GM19372 (cell line): ENCODE results near the gene SMS.
"Not testable (repeated sequence)": the region's sequence is repeated elsewhere in the genome, so short reads cannot be mapped to it uniquely, and the experiment has no call there.

Experiments
- ATAC-seq: cut with Tn5 transposase; IDR thresholded peaks from one replicate; pipeline ENCODE4 v1.9.1; 2021; ENCODE audit warnings: mild to moderate bottlenecking, low read depth, moderate library complexity; ENCODE audit not compliant: unreplicated experiment

The SMS gene

DNA sequence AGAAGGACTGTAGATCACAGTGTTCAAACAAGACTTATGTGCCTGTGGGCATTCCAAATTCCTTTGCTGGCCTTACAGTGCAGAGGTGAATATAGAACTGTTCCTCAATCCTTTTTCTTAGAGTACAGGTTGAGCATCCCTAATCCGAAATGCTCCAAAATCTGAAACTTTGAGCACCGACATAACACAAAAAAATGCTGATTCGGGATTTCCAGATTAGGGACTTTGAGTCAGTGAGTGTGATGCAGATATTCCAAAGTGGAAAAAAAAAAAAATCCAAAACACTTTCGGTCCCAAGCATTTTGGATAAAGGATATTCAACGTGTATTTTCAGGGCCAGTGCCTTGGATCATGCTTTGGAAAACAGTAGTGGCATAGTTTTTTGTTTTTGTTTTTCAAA lies 9.2 kb downstream of the SMS start:
- ATAC-seq, result no peak

DNA sequence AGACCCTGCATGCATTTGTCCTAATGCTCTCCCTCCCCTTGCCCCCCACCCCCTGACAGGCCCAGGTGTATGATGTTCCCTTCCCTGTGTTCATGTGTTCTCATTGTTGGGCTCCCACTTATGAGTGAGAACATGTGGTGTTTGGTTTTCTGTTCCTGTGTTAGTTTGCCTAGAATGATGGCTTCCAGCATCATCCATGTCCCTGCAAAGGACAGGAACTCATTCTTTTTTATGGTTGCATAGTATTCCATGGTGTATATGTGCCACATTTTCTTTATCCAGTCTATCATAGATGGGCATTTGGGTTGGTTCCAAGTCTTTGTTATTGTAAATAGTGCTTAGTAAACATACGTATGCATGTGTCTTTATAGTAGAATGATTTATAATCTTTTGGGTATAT lies 10.0 kb downstream of the SMS start:
- ATAC-seq, result not testable (repeated sequence)

DNA sequence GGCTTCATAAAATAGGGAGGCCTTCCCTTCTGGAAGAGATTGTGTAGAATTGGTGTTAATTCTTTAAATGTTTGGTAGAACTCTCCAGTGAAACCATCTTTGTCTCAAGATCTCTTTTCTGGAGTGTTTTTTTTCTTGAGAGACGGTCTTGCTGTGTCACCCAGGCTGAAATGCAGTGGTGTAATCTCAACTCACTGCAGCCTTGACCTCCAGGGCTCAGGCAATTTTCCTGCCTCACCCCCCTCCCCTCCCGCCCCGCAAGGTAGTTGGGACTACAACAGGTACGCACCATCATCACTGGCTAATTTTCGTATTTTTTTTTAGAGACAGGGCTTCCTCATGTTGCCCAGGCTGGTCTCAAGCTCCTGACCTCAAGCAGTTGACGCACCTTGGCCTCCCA lies 12.1 kb downstream of the SMS start:
- no peak for ATAC-seq

DNA sequence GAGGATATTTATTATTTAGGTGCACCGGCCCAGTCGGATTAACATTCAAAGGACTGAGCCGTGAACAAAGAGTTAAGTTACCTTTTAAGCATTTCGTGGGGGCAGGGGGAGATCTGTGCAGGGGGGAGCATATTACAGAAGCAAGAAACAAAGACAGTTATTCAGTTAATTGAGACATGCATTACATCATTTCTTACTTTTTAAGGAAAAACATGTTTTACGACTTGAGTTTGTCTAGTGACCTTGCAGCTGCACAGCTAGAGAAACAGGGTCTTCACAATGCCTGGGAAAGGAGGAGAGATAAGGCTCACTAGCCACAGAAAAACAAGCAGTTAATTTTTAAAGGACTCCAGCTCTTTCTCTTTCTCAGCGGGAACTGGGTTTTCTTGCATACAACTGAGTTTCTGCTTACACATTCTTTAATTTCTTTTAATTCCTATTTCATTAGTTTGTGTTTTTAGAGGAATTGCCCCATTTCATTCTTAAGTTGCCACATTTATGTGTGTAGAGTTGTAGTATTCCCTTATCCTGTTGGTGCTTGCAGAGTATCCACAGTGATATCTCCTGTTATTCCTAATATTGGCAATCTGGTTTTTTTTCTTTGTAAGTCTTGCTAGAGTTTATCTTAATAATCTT lies 12.8 kb downstream of the SMS start:
- ATAC-seq, result not testable (repeated sequence)

DNA sequence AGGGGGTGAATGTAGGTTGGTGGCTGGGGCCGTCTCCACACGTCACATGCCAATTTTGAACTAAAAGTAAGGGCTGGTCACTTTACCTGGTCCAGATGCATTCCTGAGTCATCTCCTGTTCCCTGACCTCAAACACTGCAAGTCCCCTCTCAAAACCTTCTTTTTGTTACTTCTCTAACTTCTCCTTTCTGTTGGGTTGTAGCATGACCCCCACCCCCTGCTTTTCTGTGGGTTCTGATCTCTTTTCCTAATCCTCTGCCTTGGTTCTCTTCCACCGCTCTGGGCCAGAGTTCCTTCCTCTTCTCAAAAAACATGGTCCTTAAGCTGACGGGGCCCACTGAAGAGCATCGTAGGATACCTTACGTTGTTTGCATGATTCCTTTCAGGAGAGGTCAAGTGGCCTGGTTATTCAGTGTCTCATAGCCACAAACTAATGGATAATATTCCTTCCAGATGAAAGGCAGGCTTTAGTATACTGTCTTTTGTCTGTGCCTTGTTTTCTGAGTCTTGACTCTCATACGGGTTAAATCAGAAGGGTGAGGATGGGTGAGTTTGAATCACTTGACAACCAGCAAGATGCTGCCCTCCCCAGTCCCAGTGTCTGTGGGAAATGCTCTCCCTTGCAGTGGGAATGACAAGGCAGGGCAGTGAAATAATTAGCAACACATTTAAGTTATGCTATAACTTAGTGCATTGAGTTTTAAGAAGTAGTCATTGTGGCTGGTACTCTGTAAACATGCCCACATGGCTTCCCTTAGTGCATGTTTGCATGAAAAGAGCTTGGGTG lies 15.1 kb downstream of the SMS start:
- no peak for ATAC-seq

DNA sequence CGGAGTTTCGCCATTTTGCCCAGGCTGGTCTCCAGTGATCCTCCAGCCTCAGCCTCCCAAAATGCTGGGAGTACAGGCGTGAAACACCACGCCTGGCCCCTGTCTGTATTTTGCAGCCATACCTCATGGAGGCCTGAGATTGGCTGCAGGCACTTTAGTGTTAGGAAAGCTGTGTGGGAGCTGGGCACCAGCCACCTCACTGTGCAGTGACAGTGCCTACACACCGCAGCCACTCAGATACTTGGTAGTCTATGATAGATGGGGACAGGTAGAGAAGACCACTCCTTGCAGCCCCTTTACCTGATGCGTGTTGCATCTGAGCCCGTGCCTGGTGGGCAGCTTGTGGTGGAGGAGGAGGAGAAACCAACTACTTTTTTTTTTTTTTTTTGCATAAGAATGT lies 16.3 kb downstream of the SMS start:
- ATAC-seq, result no peak

DNA sequence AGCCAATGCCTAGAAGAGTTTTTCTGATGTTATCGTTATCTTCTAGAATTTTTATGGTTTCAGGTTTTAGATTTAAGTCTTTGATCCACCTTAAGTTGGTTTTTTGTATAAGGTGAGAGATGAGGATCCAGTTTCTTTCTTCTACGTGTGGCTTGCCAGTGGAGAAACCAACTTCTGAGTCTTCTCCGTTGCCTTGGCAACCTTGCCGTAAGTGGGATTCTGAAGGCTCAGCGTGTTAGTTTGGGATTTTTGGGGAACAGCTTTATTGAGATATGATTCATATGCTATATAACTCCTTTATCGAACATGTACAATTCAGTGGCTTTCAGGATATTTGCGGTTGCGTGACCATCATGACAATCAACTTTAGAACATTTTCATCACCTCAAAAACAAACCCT lies 17.7 kb downstream of the SMS start:
- ATAC-seq, result no peak

DNA sequence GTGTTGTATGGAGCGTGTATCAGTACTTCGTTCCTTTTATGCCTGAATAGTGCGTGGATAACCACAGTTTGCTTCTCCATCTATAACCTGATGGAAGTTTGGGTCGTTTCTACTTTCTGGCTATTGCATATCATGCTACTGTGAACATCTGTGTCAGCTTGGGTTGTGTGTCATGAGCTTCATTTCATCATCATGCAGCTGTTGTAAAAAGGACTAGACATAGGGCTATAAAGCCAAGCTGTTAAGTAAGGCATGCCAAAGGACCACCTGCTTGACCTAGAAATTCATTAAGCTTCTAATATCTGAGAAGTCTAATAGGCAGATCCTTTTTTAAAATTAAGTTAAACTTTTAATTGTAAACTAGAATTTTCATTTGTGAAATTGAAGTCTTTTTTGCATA lies 18.4 kb downstream of the SMS start:
- no peak for ATAC-seq

DNA sequence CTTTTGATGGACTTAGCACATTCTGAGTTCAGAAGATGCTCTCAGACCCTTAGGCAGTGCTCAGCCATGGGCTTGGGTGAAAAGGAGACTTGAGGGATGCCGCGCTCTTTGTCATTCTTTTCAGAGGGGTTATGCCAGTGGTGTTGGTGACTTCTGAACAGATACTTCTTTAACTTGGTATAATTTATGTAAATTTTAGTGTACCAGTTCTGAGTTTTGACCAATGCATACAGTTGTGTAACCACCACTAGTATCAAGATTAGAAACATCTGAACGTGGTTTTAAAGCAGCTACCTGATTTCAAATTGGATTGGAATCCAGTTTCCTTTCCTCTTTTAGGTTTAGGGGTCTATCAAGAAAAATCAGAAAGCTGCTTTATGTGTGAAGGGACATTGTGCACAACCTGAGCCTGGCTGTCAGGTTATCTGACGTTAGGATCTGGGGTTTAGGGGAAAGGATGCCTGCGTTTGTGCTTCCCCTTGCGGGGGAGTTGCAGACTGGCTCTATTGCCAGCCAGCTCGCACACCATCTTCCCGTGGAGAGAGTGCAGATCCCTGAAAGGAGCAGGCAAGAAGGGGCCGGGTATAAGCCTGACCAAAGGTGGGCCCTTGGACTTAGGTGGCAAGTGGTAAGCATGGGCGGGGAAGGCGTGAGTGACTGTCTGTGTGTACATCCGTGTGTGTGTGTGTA lies 19.0 kb downstream of the SMS start:
- ATAC-seq, result no peak

DNA sequence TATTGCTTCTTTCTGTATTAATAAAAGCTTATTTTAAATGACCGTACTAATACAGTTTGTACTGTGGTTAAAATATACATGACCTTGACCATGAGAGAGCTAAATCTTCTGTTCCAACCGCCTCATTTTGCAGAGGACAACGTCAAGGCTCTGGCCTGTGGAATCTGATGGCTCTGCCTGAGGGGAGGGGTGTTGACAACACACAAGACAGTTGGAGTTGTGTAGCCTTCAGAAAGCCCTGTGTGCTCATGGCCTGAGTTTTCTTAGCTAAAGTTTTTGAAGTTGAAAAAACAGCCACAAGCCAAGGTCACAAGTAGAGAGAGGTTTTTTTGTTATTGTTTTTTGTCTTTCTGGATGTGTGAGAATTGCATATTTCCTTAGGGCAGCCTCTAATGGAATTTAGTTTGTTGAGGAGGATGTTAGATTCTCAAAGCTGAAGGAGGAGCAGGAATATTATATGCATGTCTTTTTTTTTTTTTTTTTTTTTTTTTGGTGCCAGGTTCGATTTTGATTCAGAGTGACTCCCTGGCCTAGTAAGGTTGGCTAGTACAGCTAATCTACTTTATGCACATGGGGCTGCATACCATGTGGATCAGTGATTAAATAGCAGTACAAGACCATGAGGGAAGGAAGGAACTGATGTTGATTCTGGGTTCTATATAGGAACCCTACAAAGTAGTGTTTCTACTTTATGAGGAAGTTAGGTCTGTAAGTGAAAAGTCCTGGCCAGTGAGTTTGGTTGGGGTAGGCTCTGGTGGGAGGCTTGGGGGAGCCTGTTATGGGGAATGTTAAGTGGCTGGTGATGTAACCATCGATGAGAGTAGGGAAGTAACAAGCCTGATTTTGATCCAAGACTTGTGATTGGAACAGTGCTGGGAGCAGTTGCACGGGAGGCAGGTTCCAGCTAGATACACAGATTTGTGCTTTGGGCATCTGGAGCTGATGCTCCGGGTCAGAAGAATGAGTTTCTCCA lies 20.3 kb downstream of the SMS start:
- ATAC-seq, result no peak

DNA sequence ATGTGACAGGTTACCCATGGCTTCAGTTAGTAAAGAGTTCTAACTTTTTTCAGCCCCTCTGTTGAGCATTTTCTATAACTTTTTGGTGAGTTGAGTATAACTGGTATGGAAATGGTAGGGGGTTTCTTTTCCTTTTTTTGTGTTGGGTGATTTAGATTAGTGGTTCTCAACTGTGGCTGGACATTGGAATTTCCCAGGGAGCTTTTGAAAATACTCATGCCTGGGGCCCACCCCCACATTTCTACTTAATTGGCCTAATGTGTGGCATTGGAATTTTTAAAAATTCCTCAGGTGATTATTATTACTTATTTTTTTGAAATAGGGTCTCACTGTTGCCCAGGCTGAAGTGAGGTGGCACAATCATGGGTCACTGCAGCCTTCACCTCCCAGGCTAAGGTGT lies 21.9 kb downstream of the SMS start:
- no peak for ATAC-seq

DNA sequence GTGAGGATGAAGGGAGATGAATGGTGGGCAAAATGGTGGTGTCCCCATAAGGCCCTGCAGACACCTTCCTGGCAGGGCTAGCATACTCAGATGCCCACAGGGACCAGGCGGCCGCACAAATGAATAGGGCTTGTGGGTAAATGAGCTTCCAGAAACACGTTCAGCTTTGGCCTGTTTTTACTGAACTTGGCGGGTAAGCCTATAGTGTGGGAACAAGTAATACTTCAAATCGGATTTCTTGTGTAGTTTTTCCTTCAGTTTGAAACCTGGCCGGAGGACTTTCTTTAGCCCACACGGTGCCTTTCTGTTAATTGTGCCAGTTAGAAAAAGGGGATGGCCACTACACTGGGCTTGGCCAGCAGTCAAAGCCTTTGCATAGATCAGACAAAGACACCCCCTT lies 22.8 kb downstream of the SMS start:
- ATAC-seq, result no peak

DNA sequence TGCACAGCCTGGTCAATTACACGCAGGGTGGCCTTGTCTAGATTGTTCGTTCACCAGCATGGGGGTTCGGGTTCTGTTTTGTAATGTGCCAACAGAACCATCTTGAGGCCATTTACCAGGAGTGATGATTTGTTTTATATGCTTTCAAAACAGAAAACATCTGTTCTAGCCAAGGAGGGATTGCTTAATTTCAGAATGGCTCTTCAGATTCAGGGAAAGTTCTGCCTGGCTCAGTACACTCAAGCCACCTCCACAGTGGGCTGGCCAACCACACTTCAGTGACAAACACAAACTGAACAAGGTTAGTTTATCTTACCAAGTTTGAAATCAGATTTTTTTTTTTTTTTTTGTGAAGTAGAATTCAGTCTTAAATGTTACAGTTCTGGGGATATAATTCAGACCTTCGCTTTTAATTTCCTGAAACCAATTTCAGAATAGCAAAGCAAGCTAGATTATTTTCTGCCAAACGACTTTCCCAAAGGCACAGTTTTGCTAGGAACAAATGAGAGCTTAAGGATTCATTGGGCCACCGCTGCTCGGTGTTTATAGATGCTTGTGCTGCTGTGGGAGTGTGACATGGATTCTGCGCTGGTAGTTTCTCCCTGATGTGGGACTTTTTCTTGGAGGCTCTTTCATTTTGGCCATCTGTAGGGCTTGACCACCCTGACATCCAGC lies 23.4 kb downstream of the SMS start:
- ATAC-seq, result no peak

DNA sequence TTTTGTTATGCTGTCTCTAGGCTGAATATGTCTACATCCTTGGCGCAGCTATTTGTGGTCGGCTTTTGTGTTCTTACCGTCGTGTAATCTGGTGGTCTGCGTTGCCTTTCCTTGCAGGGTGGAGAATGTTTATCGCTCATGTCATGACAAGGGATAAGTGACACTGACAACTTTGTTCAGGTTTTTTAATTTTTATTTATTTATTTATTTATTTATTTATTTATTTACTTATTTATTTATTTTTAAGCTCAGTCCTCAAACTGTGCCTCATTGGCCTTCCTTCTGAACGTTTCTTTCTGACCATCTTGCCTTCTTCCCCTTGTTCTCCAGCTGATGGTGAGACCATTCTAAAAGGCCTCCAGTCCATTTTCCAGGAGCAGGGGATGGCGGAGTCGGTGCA lies 26.4 kb downstream of the SMS start:
- no peak for ATAC-seq

DNA sequence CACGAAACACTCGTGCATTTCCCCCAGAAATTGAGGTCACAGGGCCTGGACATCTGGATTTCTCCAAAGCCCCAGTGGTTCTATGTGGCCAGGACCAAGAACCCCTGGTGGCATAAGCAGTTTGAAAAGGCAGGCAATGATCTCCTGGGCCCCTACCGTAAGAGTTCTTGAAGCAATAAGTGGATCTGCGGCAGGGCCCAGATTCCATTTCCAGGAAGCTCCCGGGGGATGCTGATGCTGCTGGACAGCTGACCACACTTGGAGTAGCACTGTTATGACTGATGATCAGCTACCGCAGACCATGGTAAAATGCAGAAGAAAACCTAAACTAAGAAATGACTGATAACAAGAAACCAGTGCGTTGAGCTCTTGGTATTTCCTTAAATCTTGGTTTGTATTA lies 27.8 kb downstream of the SMS start:
- no peak for ATAC-seq

DNA sequence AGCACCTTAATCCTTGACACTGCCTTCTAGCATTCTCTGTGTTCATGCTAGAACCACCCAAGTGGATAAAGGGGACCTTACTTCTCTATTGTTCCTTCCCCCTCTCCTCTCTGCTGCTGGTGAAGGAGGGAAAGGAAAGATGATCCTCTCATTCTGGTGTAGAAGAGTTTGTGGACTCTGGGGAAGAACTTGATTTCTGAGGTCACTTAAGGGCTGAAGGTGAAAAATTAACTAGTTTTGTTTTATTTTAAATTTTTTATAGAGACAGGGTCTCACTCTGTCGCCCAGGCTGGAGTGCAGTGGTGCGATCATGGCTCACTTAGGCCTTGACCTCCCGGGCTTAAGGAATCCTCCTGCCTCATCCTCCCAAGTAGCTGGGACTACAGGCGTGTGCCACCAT lies 29.8 kb downstream of the SMS start:
- no peak for ATAC-seq

DNA sequence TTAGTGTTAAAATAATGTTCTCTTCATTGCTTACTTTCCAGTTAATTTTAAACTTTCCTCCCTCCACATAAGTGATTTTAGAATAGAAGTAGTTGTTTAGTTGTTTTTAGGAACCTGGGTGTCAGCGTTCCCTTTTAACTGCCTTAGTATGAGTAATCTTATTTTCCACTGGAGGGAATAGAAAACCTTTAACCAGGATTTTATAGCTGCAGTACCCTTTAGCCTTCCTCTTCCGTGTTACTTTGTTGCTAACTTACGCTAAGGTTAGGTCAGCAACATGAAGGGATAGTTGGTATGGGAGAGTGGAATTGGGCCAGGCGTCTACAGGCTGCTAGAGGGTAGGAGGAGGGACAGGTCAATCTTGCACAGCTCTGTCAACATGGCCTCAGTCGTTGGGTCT lies 31.5 kb downstream of the SMS start:
- no peak for ATAC-seq

DNA sequence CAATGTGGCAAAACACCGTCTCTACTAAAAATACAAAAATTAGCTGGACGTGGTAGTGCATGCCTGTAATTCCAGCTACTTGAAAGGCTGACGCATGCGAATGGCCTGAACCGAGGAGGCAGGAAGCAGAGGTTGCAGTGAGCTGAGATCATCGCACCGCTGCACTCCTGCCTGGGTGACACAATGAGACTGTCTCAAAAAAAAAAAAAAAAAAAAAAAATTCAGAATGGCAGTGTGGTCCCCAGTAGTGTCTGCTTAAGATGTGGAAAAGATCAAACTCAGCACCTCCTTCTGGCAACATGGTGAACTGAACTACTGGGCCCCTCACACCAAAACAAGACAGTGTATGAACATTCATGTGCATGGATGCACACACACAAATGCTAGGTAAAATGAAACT lies 32.2 kb downstream of the SMS start:
- no peak for ATAC-seq

DNA sequence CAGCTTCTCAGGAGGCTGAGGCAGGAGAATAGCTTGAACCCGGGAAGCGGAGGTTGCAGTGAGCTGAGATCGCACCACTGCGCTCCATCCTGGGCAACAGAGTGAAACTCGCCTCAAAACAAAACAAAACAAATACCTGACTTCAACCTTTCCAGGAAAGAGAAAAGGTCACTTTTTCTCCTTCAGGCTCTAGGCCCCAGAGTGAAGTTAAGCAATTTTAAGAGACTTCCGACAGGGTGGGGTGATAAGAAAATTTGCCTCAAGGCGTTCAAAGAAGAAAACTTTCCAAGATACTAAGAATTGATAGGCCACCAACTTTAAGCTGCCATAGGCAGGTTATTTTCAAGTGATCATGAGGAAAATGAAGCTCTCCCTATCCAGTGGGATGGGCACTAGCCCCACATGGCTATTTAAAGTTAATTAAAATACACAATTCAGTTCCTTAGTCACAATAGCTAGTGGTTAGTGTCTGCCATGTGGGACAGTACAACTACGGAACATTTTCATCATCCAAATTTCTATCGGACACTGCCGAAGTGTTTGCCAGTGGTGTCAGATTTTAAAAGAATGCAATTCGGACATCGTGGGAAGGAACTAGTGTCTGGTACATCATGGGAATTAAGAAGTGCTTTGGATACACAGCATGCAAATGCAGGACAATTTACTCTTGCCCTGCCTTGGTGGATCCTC lies 33.0 kb downstream of the SMS start:
- ATAC-seq, result no peak

DNA sequence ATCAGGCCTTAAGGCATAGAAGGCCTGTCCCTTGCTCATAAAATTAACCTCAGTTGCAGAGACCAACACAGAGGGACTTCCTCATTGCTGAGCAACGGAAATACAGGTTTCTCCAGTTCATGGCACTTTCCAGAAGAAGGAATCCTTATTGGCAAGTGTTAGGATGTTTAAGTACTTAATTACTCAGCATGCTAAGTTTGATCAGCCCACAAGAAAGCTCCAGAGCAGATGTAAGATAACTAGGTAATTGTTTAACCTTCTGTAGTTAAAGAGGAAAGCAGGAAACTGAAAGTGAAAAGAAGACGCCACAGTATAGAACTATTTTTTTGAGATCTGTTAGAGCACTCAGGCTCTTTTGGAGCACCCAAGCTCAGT lies 33.5 kb downstream of the SMS start:
- peak; percentile 79 for ATAC-seq
